ENCODE results near the gene UBE2U.
"Not testable (repeated sequence)": the region's sequence is repeated elsewhere in the genome, so short reads cannot be mapped to it uniquely, and the experiment has no call there.

UBE2U gene

DNA sequence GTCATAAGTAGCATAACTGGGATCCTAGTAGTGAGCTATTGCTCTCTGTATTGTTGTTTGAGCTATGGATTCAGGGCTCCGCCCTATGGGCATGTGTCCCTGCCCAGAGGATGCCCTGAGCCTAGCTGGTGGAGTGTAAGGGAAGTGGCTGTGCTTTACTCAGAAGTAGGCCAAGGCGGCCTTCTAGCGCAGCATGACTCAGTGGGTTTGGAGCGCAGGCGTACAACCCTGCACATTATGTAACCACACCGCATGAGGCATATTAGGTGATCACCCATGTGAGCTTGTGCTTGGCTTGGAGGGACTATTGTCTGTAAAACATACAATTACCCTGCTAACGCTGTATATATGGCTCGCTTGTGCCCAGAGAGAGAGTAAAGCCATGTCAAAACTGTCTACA is 11.1 kb upstream of the UBE2U start:
- DNase-seq (ENCODE audit: low spot score): no peak

DNA sequence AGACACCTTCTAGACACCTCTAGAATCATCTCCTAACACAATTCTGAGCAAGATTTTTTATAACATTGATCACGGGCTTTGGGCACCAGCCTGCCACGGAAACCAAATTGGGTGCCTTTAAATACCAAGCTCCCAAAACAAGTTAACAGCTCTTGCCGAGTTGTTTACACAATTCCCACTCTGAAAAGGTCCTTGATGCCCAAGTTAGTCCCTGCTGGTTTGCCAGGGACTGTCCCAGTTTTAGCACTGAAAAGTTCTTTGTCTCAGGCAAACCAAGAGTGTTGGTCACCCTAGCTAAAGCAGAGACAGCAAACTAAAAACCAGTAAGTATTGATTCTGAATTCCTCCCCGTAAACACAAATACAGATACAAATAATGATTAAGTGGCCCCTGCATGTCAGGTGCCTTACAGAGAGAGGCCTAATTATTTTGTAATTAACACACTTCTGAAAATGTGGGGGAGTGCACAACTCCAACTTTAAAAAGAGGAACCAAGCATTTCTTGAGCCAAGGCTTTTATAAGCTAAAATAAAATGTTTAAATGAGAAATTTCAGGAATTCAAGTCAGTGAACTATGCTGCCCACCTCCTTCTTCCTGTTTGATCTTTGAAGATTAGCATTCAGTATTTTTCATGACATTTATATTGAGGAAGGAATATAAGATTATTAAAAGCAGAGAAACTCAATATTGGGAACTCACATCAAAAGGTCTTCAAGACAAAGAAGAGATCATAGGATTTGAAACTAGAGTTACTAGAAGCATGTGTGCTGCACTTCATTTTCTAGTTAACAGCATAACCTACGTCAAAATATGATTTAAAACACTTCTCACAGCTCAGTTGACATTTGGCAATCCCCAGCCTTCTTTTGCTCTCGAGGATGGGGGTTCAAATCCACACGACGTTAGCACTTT is 9.0 kb upstream of the UBE2U start:
- peak; percentile 90 for DNase-seq (ENCODE audit: low spot score)

DNA sequence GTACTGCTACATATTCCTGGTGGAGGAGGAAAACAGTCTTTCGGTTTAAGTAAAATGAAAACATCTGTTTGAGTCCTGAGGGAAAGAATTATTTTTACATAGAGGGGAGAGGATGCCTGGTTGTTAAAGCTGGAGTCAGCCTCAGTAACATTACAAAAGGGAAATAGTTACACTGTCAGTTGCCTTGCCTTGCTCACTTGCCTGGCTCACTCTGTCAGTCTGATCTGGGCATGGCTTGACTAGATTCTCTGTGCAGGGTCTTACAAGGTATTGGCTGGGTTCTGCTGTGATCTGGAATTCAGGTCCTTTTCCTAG is 8.4 kb upstream of the UBE2U start:
- DNase-seq (ENCODE audit: low spot score): peak; percentile 19

DNA sequence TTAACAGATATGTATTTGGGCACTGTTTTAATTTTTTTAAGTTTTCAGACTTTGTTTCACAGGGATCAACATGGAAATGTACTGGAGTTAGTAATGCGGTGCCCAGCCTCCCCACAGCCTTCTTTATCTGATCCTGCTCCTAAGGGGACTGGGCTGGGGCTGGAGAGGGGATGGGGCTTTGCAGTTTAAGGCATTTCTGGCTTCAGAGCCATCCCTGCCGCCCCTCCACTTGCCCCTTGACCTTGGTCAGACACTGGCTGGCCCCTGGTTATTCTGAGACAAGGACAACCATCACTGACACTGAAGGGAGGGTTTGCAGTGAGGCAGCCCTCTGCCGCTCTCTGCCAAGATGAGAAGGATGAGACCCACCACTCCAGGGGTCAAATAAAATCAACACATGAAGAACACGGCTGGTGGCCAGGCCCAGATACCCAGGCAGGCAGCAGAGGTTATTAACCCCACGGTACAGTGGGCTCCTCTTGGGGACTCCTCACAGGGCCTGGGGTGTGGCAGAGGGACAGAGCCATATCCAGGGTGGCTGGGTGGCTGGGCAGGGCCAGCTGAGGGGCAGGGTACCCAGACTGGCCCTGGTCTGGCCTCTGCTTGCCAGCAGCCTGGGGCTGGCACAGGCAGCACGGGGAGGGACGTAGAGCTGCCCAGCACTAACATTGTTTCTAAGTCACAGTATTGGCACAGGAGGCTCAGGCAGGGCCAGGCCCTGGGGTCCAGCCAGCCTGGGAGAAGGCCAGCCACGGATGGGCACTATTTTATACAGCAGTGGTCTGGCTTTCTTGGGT is 7.2 kb upstream of the UBE2U start:
- peak; percentile 56 for DNase-seq (ENCODE audit: low spot score)

DNA sequence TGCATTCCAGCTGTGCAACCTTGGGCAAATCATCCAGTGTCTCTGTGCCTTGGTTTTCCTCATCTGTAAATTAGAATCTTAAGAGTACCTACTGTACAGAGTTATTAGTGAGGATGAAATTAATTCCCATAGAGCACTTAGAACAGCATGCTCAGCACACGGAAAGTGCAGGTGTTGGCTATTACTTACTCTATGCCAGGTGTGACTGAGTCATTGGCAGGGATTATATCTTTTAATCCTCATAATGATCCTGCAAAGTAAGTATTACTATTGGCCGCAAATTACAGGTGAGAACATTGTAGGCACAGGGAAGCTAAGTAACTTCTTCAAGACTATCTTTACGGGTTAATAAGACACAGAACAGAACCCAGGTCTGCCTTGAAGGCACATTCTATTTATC is 6.3 kb upstream of the UBE2U start:
- DNase-seq (ENCODE audit: low spot score): no peak

DNA sequence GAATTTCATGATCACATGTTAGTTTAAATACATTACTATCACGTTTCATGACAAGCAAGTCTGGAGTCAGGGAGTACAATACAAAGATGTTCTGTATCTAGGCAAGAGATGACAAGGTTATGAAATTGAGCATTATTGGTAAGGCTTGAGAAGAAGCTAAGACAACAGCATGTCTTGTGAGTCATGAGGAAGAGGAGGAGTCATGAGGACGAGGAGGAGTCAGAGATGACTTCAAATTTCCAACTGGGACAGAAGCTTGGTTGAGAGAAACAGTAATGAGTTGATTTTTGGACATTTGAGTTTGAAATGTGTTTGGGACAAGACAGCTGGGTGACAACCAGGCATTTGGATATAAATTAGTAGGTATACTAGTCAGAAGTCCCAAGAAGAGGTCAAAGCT is 4.3 kb upstream of the UBE2U start:
- DNase-seq (ENCODE audit: low spot score): no peak

DNA sequence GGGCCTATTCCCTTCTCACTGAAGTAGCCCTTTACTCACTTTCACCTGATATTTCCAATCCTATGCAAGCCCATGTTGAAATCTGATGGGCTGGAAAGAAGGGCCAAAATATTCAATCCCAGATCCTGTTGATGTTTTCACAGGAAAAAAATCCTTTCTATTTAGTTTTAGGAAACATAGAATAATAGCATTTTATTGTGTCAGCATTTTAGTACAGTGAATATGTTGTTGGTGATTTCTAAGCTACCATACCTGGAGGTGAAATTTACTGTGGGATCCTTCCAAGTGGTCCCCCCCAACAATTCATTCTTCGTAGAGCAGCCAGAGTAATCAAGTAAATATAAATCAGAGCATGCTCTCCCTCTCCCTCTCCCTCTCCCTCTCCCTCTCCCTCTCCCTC is 3.4 kb upstream of the UBE2U start:
- no peak for DNase-seq (ENCODE audit: low spot score)

DNA sequence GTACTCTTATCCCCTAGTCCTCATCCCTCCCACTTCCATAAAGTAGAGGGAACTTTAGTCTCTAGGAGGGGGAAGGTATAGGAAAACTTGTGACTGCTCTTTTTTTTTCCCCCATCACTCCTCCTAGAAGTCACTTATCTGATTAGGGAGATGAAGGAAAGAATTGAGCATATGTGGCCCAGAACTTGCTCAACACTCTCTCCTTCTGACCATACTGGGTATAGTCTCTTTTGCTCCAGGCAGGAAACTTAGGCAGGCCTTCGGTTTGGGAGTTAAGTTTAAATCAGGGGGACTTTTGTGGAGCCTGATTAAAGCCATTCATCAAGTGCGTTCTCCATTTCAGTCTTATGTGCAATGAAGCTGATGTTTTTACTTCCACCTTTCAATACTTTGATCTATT is 5.8 kb downstream of the UBE2U start:
- no peak for DNase-seq (ENCODE audit: low spot score)

DNA sequence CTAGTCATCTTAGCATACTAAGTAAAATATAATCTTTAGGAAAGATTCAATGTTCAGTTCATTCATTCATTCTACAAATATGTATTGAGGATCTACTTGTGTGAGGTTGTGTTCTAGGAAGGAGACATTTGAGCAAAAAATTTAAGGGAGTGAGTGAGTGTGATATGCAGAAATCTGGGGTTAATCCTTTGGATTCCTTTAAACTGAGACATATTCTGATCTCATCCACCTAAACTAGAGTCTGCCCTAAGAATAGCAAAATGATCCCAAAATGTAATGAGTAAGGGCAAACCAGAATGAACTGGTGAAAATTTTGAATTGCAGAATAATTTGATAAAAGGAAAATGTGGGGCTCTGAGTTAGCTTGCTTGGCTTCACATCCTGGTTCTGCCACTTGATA is 8.6 kb downstream of the UBE2U start:
- DNase-seq (ENCODE audit: low spot score): no peak

DNA sequence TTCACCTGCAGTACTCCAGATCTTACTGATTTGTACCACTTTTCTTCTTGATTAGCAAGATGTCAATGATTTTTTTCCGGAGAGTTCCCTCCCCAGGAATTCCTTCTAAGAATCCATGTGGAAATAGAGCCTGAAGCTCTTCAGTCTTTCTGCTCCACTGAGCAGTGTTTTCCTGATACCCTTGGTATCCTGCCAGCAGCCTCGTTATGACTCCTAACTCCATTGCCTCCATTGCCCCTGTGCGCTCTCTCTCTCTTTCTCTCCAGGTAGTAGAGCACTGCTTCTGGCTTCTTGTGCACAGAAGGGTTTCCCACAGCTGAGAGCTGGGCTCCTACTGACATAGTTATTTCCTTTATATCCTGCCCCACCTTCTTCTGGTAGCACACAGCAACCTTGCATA is 12.2 kb downstream of the UBE2U start:
- no peak for DNase-seq (ENCODE audit: low spot score)

DNA sequence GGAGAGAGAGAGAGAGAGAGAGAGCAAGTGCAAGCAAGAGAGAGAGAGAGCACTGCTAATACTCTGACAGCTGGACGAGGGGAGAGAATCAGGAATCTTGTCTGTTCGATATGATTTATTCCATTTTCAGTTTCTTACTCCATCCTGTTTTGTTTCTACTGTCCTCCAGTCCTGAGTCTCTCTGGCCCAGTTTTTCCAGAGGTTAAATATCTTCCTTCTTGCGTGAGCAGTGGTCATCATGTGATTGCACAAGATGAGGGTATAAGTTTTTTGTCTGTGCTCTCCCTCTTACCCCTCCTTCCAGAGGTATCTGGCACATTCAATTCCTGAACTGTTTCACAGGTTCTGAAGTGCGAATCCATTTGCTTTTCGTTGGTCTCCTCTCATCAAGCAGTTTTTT is 16.8 kb downstream of the UBE2U start:
- no peak for DNase-seq (ENCODE audit: low spot score)

DNA sequence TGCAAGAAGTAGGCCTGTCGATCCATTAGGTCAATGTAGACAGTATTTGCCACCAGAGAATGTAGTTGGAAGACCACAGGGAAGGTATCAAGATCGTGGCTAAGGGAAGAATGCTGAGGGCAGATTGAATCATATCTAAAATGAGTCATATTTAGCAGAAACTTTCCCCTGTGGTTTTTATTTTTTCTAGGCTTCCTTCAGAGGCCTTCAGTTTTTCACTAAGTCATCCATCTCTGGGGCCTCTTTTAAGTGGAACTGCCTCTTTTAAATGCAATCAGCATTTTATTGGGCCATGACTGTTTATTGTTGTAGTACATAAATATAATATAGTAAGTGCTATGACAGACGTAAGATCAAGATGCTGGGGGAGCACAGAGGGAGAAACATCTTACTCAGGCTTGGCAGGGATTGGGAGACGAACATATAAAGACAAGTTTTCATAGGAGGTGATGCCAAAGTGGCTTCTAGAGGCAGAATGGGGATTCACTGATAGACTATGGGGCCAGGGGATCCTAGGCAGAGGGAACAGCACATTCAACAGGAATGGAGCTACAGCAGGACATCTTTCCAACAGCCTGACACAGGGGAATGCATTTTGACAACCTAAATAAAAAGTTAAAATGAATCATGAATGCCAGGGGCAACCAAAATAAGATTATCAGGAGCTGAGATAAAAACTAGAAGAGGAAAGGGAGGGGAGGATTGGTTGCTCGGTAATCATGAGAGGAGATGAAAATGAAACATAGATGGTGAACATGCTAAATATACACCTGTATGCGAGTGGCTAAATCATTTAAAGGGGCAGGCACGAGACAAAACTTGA is 20.1 kb downstream of the UBE2U start:
- no peak for DNase-seq (ENCODE audit: low spot score)

DNA sequence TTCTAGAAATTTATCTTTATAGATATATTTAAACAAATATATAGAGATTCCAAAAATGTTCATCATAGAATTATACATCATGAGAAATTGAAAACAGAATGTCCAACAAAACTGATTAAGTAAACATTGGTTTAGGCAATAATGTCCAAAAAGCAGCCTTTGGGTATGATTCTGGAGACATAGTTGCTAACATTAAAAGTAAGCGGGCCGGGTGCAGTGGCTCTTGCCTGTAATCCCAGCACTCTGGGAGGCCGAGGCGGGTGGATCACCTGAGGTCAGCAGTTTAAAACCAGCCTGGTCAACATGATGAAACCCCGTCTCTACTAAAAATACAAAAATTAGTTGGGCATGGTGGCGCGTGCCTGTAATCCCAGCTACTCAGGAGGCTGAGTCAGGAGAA is 20.8 kb downstream of the UBE2U start:
- DNase-seq (ENCODE audit: low spot score): not testable (repeated sequence)

DNA sequence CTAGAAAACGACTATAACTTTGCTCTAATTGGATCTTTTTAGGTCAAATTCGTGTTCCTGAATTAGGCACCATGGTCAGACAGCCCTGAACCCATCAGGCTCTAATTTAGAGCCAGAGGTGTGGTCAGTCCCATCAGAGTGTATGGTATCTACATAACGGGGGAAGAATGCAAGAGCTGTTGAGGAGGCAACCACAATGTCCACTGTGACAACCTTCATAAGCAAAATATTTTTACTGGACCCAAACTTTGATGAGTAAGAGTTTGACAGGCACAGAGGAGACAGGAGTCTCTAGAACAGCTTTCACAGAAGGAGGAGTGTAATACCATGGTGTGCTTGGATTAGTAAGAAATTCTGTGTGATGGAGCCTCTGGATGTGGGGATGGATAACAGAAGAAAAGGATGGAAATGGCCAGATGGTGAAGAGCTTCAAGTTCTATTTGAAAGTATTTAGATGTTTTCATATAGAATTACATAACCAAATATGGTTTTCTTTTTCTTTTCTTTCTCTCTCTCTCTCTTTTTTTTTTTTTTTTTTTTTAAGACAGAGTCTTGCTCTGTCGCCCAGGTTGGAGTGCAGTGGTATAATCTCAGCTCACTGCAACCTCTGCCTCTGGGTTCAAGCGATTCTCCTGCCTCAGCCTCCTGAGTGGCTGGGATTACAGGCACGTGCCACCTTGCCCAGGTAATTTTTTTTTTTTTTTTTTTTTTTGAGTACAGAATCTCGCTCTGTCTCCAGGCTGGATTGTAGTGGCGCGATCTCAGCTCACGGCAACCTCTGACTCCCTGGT is 24.9 kb downstream of the UBE2U start:
- DNase-seq (ENCODE audit: low spot score): no peak

DNA sequence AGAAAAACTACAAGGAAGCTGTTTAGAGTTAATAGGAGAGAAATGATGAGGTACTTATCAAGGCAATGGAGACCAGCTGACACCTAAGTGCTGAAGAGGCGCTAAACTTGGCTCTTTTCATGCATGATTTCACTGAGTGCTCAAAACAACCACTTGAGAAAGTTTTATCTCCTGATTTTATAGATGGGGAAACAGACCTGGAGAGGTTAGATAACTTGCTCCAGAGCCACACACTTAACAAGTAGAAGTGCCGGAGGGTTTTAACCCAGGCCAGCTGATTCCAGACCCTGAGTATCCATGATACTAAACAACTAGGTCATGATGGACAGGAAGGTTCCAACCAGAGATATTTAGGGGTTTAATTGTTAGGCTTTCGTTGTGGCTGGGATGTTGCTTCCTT is 25.9 kb downstream of the UBE2U start:
- DNase-seq (ENCODE audit: low spot score): no peak

DNA sequence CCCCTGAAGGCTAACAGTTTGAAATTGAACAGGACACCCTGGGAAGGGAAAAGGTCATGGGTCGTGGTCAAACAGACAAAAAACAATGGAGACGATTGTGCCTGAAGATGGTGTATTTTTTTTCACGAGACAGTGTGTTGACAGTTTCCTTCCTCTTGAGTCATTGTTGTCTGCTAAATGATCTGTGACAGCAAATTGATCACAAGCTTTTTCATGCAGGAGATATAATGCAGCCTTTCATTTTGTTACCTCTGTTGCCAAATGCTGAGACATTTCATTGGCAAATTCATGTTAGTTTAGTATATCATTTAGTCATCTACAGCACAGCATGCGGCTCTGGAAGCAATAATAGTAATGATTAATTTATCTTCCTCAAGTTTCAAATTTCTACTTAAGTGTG is 27.7 kb downstream of the UBE2U start:
- peak; percentile 26 for DNase-seq (ENCODE audit: low spot score)

DNA sequence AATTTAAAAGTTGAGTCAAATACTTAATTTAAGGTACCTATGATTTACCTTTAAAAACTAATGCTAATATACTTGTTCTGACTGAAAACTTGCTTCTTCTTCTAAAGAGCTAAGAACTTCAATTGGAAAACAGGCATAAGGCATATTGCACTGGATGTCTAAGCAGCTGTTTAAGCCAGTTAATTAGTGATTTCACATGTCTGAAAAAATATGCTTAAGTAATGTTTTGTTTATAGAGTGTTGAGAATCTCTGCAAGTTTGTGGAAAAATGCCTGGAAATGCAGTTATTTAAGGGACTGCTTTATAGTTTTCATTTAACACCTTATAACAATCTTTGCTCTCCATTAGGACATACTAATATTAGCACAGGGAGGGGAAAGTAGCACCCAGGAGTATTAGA is 28.2 kb downstream of the UBE2U start:
- no peak for DNase-seq (ENCODE audit: low spot score)

DNA sequence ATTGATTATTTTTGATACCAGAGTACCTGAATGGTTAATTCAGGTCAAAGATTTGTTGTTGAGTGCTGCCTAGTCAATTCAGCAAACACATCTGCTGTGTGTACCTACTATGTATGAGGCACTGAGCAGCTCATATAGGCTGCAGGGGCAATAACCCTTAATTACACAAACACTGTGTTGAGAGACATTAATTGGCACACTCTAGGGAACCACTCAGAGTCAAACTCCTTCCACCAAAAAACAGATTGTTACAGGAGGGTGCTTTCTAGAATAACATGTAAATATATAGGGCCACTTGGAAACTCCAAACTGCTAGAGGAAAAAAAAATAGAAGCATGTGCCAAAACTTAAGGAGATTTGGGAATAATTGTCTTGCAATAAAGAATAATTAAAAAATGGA is 31.3 kb downstream of the UBE2U start:
- DNase-seq (ENCODE audit: low spot score): no peak

DNA sequence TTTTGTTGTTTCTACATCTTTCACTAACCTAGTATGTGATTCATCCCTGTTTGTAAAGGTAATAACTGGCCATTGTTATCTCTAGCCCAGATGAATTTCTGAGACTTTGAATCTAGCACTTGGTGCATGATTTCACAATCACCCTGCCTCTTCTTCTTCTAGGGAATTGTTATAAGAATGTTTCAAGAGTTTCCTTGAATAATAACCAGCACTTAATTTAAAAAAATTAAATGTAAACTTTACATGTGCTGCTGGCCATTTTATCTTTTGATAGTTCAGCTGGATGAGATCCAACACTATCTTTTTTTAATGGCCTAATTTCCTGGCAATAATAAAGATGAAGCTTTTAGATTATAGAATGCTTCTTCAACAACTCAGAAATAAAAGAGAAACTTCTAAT is 31.8 kb downstream of the UBE2U start:
- no peak for DNase-seq (ENCODE audit: low spot score)

DNA sequence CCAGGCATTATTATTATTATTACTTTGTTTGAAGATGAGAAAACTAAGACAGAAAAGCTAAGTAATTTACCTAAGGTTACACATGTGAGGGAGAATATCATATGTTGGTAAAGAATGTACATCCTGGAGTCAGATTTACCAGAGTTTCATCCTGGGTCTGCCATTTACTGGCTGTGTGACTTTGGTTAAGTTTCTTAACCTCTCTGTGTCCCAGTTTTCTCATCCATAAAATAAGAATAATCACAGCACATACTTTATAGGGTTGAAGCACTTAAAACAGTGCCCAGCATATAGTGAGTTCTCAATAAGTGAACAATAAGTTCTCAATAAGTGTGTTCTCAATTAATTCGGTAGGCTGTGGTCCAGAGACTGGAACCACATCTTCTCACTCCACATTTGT is 32.5 kb downstream of the UBE2U start:
- no peak for DNase-seq (ENCODE audit: low spot score)

DNA sequence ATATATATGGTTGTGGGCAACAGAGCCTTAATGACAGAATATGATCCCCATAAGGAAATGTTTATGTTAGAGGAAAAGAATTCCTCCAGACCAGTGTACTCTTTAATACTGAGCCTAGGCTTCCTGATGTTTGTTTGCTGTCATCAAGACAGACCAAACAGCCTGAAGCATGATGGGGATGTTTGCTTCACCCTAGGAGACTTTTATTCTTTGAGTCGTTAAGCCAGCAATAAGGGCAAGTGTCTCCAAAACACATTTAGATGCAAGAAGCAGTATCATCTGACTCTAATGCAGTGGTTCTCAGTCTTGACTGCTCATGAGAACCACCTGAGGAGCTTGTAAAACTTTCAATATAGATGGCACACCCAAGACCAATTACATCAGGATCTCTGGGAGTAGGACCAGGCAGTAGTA is 33.1 kb downstream of the UBE2U start:
- no peak for DNase-seq (ENCODE audit: low spot score)

DNA sequence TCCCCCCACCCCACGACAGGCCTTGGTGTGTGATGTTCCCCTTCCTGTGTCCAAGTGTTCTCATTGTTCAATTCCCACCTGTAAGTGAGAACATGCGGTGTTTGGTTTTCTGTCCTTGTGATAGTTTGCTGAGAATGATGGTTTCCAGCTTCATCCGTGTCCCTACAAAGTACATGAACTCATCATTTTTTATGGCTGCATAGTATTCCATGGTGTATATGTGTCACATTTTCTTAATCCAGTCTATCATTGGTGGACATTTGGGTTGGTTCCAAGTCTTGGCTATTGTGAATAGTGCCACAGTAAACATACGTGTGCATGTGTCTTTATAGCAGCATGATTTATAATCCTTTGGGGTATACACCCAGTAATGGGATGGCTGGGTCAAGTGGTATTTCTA is 36.1 kb downstream of the UBE2U start:
- DNase-seq (ENCODE audit: low spot score): not testable (repeated sequence)
